SK-N-SH treated with all-trans-retinoic acid at 6 μM for 48 hours (cell line): ENCODE measurements around the gene DGKI.

Experiments used
- CSRNP3 ChIP-seq: fragments of 250-450 bp; sonication (Bioruptor Pico); IDR thresholded peaks from 2 replicates; pipeline ENCODE4 v1.5.1; 2021; ENCODE audit warnings: mild to moderate bottlenecking, moderate library complexity
- OSR1 ChIP-seq: fragments of 250-450 bp; sonication (Bioruptor Pico); IDR thresholded peaks from 2 replicates; pipeline ENCODE4 v1.8.0; 2022; ENCODE audit warnings: moderate library complexity, mild to moderate bottlenecking, inconsistent platforms
- PATZ1 ChIP-seq: fragments of 250-450 bp; sonication (Bioruptor Pico); IDR thresholded peaks from 2 replicates; pipeline ENCODE4 v1.8.0; 2020; ENCODE audit warnings: mild to moderate bottlenecking, moderate library complexity, borderline replicate concordance
- PPARA ChIP-seq: fragments of 250-450 bp; sonication (Bioruptor Pico); IDR thresholded peaks from 2 replicates; pipeline ENCODE4 v1.5.0; 2020; ENCODE audit warnings: mild to moderate bottlenecking, borderline replicate concordance
- ZFP30 ChIP-seq: fragments of 450-650 bp; formaldehyde crosslinking; IDR thresholded peaks from 2 replicates; pipeline ENCODE4 v1.5.0; 2022; ENCODE audit warnings: mild to moderate bottlenecking, moderate library complexity

DNA sequence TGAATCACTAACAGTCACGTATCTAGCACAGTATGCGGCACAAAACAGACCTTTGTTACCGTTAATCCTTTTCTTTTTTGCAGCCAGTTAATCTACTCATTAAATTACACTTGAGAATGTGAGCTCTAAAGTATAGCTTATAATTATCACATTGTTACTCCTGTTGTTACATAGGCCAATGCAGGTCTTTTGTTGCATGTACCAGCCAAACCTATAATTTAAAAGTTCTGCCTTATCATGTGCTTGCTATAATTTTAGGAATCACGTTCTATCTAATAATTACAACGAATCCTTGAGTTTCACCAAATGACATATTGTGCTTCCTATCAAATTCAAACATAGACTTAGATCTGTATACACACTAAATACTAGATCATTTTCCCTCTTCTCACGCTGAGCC, 245.1 kb downstream of the DGKI start:
- TF ChIP-seq PATZ1 (CRISPR knock-in tag), result no peak
- TF ChIP-seq OSR1 (CRISPR knock-in tag), result no peak
- no peak for TF ChIP-seq ZFP30 (CRISPR knock-in tag)
- no peak for TF ChIP-seq CSRNP3 (CRISPR knock-in tag)
- no peak for TF ChIP-seq PPARA (CRISPR knock-in tag)
